Tongue (tissue), 2 donors: Measurements from ENCODE around the gene KCNQ1. TPM values are rescaled to one million over a fixed set of nuclear protein-coding genes. Genes with fewer than 3 reads are reported as not detected.

Source experiments
- DNase-seq: peaks from one replicate; pipeline ENCODE4 v3.0.0-alpha.2; 2015
- total RNA-seq: library from RNA; depleted of rRNA; stranded (reverse); fragments of >200 nt; gene quantifications from one replicate; pipeline ENCODE4 v1.2.3, GENCODE V29; 2014

Gene KCNQ1
- total RNA-seq, 1 donor from 2014 or later, result 2.6 TPM

DNA sequence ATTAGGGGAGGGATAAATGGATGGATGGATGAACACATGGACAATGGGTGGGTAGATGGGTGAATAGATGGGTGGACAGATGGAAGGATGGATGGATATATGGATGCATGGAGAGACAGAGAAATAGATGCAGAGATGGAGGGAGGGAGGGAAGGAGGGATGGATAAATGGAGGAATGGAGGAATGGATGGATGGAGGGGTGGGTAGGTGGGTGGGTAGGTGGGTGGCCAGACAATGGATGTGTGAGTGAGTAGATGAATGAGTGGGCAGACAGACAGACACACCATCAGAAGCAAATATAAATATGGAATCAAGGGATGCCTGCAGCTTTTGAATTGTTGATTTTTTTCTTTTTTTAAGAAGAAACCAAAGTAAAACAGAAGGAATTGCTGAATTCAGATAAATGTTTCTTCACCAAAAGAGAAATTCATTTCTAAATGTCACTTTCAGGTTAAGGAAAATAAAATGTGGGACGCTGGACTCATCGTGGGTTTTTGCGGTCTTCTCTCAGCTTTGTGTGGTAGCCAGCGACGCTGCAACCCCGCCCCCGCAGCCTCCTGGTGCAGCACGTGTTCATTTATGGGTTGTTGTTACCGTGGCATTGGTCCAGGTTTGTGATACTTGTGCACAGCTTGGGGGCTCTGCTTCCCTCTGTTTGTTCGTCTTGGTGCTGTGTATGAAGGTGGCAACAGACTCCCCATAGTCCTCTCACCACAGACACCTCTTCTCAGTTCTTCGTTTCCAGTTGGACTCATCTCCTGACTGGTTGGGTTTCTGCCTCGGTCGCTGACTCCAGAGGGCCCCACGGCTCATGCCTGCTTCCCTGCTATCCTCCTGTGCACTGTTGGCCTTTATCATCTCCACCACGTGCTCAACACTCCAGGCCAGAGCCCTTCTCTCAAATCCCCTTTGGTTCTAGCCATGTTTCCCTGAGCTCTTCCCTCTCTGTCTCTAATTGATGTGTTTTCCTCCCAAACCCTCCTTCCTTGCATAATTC lies 364.3 kb downstream of the KCNQ1 start:
- no peak for DNase-seq

DNA sequence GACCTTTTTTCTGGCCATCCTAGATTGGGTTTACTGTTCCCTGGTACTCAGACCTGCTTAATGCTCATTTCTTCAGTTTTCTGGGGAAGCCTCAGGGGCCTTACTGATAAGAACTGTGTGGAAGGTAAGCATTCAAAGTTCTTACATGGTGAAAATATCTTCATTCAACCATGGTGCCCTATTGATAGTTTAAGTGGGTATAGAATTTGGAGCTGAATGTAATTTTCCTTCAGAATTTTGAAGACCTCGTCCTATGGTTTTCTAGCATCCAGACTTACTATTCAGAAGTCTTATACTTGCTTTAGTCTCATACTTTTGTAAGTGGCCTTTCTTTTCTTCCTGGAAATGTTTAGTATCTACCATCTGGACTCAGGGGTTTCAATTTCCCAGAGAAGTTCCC lies 365.0 kb downstream of the KCNQ1 start:
- DNase-seq, result no peak

DNA sequence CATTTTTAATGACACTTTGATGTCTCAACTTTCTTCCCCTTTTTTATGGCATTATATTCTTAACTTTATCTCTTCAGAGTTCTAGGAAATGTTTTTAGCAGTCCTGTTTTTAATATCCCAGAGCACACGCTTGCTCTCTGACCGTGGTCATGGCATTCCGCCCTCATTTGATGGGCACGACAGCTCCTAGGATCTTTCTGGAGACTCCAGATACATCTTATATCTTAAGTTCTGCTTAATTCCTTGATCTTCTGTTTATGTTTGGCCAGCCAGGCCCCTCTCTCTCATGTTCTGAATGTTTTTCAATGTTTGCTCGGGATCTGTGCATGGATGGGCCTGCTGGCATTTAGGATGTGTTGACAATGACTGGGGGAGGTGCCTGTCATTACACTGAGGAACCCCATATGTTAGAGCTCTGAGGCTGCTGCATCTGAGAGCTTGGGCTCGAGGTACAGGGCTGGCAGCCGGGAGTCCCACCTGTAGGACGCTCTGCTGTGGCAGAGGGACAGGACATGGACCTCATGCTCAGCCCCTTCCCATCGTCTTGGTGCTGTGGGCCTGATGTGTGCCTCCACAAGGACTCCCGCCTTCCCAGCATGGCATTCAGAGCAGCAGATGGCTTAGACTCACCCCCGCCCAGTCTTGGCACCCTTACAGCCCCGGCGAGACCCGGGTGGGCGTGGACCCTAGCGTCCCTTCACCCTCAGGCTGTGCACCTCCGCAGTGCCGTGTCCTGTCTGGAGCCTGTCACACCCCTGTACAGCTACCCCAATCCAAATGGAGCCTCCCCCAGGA lies 365.8 kb downstream of the KCNQ1 start:
- no peak for DNase-seq

DNA sequence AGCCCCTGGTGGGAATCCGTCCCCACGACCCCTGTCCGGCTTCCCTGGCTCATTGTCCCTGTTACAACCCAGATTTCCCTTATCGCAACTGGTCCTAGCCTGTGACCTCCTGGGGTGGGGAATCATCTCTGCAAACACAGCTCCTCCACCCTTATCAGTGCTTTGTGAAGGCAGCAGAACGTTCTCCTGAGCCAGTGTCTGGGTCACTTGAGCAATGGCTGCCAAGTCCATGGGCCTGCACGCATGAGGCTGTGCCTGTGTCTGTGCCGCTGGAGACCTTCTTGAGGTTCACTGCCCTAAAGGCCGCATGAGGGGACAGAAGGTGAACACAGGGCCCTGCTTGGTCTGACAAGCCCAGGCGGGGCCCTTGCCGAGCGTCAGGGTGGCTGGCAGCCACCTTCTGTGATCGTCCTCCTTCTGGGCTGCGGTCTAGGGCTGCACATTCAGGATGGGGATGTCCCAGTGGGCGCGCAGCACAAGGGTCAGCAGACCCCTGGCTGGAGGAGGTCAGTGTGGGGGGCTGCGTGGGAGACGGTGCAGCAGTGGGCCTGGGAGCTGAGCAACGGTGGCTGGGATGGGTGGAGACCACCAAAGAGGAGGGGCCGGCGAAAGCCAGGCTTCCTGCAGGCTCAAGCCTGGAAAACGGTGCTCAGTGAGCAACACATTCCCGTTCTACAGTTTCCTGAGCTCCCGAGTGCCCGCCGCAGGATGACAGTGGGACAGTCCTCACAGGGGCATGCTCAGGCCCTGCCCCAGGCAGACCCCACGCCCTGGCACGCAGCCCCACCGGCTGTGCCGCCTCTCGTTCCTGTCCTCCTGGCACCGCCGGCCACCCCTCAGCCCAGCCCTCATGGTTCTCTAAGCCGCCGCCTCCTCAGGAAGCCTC lies 366.6 kb downstream of the KCNQ1 start:
- peak; percentile 29 for DNase-seq

DNA sequence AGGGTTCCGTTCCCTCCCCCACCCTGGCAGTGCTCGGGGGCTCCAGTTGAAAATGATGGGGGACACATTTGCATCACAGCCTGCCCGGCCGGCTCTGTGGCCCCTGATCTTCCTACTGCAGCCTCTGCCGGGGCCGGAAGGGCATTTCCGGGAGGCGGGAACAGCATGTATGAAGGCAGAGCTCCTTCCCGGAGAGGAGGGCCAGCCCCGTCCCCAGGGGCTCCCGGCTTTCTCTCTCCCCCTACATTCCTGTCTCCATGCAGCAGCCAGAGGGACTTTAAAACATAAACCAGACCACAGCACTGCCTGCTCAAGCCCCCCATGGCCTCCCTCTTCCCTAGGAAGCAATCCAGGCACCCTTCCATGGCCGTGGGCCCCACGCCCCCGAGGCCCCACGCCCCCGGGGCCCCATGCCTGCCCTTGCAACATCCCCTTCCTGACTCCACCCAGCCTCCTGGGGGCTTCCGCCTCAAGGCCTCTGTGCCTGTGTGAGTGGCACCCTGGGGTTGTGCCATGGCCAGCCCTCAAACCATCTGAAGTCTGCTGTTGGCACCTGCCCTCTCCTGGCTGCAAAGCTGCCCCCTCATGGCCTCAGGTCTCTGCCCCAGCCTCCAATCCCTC lies 367.7 kb downstream of the KCNQ1 start:
- DNase-seq, result peak; percentile 86

DNA sequence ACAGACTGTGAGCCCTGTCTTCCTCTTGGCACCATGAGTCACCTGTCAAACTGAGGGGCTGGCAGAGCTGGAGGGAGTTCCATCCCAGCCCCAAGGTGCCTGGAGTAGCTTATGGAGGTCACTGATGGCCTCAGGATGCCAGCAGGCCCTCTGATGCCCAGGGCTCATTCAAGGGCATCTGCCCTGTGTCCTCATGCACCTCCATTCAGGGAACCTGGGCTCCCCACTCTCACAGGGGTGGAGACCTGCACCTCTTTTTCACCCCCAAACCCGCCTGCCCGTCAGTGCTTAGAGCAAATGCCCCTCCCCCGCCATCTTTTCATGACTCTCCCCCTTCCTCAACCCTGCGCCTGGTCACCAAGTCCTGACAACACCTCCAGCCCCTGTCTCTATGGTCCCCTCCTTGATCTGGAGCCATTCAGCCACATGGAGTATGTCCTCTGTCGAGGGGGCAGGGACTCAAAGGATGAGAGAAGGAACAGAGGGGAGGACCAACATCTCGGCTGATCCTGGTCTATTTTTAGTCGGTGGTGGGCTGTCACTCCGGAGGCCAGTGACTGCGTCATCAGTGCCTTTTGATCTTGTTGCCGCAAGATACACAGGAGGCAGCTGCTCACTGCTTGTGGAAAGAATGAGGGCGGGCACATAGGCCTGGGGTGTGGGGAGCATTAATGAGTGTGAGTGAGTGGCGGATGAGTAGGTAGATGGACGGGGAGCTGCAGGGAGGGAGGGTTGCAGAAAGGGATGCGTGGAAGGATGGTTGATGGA lies 368.5 kb downstream of the KCNQ1 start:
- peak; percentile 80 for DNase-seq

DNA sequence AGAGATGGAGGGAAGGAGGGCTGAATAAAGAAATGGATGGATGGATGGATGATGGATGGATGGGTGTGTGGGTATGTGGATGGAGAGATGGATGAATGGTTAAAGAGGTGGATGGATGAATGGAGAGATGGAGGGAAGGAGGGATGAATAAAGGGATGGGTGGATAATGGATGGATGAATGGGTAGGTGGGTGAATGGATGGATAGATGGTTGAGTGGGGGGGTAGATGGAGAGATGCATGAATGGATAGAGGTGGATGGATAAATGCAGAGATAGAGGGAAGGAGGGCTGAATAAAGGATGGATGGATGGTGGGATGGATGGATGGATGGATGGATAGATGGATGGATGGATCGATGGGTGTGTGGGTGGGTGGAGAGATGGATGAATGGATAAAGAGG lies 369.2 kb downstream of the KCNQ1 start:
- no peak for DNase-seq

DNA sequence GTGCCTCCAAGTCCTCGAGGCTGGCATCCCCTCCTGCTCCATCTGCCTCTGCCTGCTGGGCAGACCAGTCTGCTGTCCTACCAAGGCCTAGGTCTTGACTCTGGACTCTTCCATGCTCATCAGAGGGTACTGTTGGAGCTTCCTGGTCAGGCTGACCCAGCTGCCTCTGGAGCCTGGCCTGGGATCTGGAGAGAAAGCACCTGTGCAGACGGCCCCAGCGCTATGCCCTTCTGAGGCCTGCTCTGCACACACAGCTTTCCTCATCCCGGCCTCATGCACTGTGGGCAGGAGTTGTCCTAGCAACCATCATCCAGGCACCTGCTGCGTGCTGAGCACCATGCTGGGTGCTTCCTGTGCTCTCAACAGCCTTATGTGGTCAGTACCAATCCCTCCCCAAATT lies 369.9 kb downstream of the KCNQ1 start:
- no peak for DNase-seq

DNA sequence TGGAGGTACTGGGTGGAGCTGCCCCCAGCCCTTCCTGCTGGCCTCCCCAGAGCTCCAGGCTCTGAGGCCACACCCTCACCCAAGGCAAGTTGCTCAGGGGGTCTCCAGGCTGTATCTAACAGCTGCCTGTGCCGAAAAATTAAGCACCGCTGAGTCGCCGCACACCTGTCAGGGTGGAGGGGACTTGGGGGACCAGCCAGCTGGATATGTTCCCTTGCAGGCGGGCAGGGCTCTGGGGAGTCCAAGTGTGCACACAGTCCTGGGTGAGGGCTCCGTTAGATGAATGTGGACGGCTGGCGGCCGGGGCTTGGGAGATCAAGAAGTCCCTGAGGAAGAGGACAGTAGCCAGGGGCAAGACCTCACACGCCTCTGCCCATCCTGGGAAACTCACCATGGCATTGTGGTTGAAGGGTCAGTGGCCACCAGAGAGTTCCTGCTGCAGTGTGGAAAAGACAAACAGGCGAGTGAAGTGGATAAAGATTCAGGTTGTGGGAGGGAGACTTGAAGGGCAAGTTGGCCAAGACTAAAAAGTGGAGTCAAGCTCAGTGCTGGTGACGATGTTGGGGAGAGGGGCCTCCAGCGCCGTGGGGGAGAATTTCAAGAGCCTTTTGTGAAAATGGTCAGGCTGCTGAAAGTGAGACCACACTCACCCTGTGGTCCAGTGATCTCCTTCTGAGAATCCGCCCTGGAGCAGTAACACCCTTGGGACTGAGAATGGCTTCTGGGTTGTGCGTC lies 371.1 kb downstream of the KCNQ1 start:
- peak; percentile 38 for DNase-seq

DNA sequence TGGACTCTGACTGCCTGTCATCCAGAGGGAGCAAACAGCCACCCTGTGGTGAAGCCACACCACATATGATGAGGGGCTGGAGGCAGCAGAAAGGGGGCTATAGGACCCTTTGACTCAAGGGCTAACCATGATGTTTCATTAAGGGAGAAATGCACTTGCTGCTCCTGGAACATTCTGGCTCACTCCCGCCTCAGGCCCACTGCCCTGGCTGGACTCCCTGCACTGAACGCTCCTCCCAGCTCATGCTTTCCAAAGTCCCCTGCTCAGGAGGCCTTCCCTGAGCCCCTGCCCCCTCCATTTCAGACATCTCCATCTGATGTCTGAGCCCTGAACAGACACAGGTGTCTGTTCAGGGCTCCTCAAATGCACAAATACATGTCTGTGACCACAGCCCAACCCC lies 371.7 kb downstream of the KCNQ1 start:
- DNase-seq, result peak; percentile 53

DNA sequence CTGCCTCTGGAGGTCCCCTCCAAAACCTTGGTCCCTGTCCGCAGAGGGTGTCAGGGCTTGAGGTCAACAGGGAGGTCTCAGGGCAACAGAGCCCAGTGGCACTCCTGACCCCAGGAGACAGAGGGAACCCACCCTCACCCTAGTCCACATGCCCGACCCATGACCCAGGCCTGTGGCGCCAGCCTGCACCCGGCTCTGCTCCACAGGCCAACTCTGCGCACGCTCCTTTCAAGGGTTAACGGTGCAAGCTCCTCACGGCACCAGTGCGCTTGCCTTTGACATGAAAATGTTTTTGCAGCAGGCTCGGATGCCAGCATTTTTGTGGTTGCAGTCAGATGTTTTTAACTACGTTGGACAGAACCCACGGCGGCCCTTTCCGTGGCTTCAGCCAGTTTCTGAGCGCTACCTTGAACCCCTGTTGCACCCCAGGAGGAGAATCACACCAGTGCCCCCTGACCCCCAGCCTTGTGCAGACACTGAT lies 372.2 kb downstream of the KCNQ1 start:
- DNase-seq, result peak; percentile 75

DNA sequence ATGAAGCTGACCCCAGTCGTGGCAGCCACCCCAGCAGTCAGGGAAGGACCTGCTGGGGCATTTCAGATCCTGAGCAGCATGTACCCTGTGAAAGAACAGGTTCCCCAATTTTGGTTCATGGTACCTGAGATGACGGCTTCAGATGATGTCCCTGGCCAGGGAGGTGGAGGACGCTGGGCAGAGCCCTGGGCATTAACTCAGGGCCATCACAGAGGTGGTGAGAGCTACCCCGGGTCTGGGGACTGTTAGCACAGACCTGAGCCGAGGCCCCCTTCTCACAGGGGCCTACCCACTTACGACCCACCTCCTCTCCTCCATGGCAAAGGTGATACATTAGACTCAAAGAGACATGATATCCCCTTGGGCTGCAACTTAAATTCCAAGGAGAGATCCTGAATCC lies 372.6 kb downstream of the KCNQ1 start:
- no peak for DNase-seq

DNA sequence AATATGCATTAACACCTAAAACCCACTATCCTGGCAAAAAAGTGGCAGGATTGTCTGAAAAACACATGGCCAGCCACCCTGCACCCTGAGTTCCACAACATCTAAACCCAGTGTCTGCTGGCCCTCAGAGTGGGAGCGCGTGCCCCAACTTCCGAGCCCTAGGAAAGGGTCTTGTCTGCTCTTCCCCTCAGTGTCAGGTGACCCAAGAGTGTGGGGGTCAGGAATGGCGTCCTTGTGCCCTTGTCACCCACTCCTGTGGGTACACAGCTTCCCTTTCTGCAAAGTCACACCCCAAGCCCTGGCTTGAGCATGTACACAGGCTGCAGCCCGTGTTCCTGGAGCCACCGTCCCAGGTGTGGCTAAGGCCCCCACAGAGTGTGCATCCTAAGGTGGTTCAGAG lies 373.2 kb downstream of the KCNQ1 start:
- DNase-seq, result no peak

DNA sequence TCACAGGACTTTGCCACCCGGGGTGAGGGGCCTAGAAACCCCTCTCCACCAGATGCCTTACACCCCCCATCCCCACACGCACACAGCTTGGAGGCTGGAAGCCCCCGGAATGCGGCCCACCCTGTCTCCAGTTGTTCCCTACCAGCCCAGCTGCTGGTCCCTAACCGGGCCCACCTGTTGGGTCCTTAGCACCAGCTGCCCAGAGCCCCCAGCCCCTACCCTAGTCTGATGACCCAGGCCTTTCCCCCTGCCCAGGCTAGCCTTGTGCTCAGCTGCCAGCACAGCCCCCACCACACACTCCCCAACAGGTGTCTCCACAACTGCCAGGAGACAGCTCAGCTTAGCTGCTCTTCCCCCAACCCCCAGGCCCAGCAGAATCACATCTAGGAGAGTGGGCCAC lies 373.7 kb downstream of the KCNQ1 start:
- peak; percentile 86 for DNase-seq

DNA sequence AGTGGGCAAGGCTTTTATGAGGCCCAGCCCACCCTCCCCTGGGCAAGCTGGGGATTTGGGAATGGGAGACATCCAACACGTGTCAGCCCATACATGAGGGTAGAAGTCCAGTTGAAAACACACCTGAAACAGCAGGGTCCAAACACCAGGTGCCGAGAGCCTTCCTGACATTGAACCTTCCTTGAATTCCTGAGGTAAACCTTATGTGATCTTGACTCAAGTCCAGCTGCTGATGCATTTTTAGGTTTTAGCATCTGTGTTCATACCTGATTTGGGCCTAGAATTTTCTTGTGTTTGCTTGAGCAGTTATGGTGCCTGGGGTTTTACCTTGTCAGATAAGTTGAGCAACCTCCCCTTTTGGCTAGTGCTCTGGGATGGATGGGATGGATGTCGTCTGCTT lies 374.5 kb downstream of the KCNQ1 start:
- DNase-seq, result no peak

DNA sequence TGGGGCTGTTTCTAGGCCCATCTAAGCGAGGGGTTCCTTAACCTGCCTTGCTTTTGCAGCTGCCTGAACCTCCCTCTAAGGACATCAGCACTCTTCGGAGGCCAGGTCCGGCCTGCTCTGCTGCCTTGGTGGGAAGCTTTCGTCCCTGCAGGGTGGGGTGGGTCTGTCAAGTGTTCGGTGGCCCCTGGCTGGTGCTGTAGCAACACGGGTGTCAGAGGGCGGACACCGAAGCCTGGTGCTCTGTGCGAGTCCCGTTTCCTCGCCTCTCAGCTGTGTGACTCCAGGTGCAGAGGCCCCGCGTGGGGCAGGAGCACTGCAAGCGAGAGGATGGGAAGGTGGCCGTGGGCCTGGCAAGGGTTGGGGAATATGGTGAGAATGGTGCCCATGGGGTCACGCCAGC lies 376.2 kb downstream of the KCNQ1 start:
- DNase-seq, result no peak

DNA sequence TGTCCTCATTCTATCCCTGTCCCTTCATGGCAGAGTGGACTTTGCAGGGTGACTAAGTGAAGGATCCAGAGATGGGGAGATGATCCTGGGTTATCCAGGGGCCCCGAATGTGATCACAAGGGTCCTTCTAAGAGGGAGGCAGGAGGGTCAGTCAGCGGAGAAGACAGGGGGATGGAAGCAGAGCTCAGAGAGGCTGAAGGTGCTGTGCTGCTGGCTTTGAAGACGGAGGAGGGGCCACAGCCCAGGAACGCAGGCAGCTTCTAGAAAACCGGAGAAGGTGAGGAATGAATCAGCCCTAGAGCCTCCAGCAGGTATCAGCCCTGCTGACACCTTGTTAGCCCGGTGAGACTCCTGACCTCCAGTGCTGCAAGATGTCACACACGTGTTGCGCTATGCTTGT lies 377.1 kb downstream of the KCNQ1 start:
- DNase-seq, result no peak

DNA sequence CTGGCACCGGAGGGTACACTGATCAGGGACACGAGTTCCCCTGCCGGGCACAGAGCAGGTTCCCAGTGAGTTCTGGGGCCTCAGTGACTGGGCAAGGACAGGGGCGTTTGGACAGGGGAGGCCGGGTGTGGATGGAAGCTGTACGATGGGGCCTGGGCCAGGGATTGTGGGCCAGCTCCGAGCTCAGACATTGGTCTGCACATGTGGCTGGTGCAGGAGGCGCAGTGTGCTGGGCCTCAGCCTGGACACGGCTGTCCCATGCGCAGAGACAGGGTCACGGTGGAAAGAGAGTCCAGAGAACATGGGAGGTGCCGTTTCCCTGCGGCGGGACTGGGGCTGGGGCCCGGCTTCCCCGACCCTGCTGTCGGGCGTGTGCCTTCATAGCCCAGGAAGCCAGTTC lies 380.0 kb downstream of the KCNQ1 start:
- DNase-seq, result no peak

DNA sequence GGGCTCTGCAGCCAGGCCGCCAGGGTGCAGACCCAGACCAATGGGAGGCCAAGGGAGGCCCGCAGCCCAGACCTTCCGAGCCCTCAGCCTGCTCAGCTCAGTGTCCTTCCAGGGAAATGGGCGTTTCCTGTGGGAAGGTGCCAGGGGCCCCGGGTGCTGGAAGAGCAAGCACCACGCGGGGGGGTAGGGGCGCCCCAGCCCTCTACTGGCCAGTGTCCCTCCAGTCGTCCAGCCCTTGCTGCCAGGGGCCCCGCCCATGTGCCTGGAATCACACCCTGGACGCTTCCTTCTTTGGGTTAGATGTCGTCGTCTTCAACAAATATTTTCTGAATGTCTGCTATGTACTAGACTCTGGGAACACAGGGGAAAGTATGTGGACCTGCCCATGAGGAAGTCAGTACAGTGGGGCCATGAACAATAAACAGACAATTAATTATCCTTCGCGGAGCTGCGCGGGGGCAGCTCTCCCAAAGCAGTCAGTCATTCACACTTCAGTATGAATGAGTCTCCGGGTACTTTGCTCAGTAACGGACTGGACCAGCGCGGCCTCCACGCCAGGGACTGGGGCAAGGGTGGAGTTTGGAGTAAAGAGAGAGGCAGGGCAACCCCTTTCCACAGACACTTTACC lies 380.6 kb downstream of the KCNQ1 start:
- DNase-seq, result no peak
